ENCODE data around the gene CALN1. TPM values are rescaled to one million over a fixed set of nuclear protein-coding genes. Genes with fewer than 3 reads are reported as not detected.

Gene CALN1
- total and polyA plus RNA-seq, 9 of the 15 experiments (the other 6 are each of a cell fraction or from before 2014, with no cell fraction given) = 1.4 to 7.5 (median 3.3) TPM

- no peak overlapping the region for H3K4me3 ChIP-seq
- no peak overlapping the region for H3K27ac ChIP-seq (ENCODE audit: extremely low read depth, low read depth, low read length)
- no peaks in the 10 kb centered on the region for H3K4me1 ChIP-seq (replicated peaks in 1 of 2; ENCODE audit: control insufficient read depth in 2 of 2, insufficient read depth in 2 of 2, low read length in 2 of 2)
- DNase-seq (ENCODE audit: extremely low read depth in 1 of 4, low spot score in 3 of 4) = no peak
- no peaks in the 10 kb centered on the region for H4K20me1 ChIP-seq (replicated peaks; ENCODE audit: control insufficient read depth, insufficient read depth, low read length)
- no peak for TF ChIP-seq THRA (IDR thresholded peaks at IDR 0.05)
- TF ChIP-seq ZBTB26 (CRISPR knock-in tag; IDR thresholded peaks at IDR 0.05) = no peak
- TF ChIP-seq AFF4 (CRISPR knock-in tag; IDR thresholded peaks at IDR 0.05) = no peak
- no peak for TF ChIP-seq GATA2 (CRISPR knock-in tag; IDR thresholded peaks at IDR 0.05)
- TF ChIP-seq ZNF140 (CRISPR knock-in tag; IDR thresholded peaks at IDR 0.05) = no peak
- TF ChIP-seq POLR2G (IDR thresholded peaks at IDR 0.05; ENCODE audit: low read depth, low read length) = no peak
- no peak for TF ChIP-seq SIX5 (IDR thresholded peaks at IDR 0.05; ENCODE audit: borderline replicate concordance in 1 of 2, insufficient read depth in 1 of 2, low read depth in 1 of 2, low read length in 2 of 2)
- TF ChIP-seq HNRNPL (IDR thresholded peaks at IDR 0.05; ENCODE audit: low read depth, low read length) = no peak
- peaks cover 0 to 14% of the 10 kb centered on the region in 2 experiments; a peak in 3 of 5 replicates for H3K27me3 ChIP-seq (ENCODE audit: control insufficient read depth in 2 of 2, insufficient read depth in 2 of 2, low read length in 2 of 2)
- no peak for ATAC-seq
- in situ Hi-C loops (cut with MboI) = no loop called here
- no peak for FAIRE-seq
- no peaks in the 10 kb centered on the region for H3K9me3 ChIP-seq (replicated peaks; ENCODE audit: control insufficient read depth, insufficient read depth, low read depth, low read length)
- no peak overlapping the region for H3K9ac ChIP-seq (ENCODE audit: insufficient read depth in 1 of 2, low read depth in 2 of 2, low read length in 2 of 2)
- no peak overlapping the region for H2AFZ ChIP-seq (ENCODE audit: low read depth, low read length)
- no peaks in the 10 kb centered on the region for H3K9me1 ChIP-seq (ENCODE audit: control insufficient read depth, insufficient read depth, low read length)
- 2% methylated on average over 5 of the region's 5 CpGs for WGBS (ENCODE audit: insufficient coverage, low coverage, missing lambda C conversion rate)
- intact Hi-C loops (cut with micrococcal nuclease) = loop anchor here (10.0 kb wide), 1 partner anchor 59 kb away; no protein-coding TSS in a partner anchor
- no peak overlapping the region for H3K4me2 ChIP-seq (ENCODE audit: insufficient read depth, low read length)
- no peaks in the 10 kb centered on the region for H3K36me3 ChIP-seq (ENCODE audit: control insufficient read depth, insufficient read depth, low read length)
- CTCF ChIA-PET (ENCODE audit: low intra/inter-chr PET ratio) = no interaction called here
- H3K79me2 ChIP-seq (ENCODE audit: control insufficient read depth, insufficient read depth, low read length) = no peaks in the 10 kb centered on the region
- POLR2A ChIA-PET = interaction anchor here (0.5 kb wide), 1 partner anchor 138 kb away, joined by 3 read pairs; no protein-coding TSS in a partner anchor
- no TSS peak for BruUV-seq (replicated peaks)
Measured at GRCh38 chr7:71775648-71776047, 636.5 kb downstream of the CALN1 start.
